ENCODE measurements around the gene UST. TPM values are rescaled to one million over a fixed set of nuclear protein-coding genes. Genes with fewer than 3 reads are reported as not detected.

The UST gene
- total and polyA plus RNA-seq, 9 of the 15 experiments (the other 6 are each of a cell fraction or from before 2014, with no cell fraction given) = 0.04 to 0.10 TPM; not detected in 7

DNA sequence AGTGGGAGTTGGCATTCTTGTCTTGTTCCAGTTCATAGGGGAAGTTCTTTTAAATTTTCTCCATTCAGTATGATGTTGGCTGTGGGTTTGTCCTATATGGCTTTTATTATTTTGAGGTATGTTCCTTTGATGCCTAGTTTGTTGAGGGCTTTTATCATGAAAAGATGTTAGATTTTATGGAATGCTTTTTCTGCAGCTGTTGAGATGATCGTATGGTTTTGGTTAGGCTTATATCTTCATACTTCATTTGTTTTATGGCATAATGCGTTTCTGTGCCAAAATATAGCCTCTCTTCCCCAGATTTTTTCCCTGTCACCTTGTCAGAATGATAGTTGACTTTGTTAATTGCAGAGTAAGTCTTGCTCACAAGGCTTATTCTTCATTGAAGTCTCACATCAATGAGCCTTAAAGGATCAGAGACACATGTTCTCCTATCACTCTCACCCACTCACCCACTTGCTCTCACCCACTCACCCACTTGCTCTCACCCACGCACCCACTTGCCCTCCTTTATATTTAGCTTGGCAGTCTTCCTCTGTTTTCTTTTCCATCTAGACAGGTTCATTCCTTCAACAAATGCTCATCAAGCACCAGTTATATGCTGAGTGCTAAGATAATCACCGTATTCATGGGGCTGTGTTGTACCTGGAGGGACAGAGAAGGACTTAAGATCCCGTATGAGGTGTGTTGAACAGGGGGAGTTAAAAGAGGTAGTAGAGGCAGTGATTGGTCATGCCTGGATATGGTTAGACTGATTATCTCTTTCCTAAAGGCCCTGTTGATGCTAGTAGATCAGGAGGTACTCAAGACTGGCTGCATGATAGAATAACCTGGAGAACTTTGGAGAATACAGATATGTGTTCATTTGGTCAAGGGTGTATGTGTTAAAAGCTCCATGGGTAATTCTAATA is 19.3 kb downstream of the UST start:
- WGBS (ENCODE audit: insufficient coverage, low coverage, missing lambda C conversion rate) = 0% methylated on average over 5 of the region's 5 CpGs

DNA sequence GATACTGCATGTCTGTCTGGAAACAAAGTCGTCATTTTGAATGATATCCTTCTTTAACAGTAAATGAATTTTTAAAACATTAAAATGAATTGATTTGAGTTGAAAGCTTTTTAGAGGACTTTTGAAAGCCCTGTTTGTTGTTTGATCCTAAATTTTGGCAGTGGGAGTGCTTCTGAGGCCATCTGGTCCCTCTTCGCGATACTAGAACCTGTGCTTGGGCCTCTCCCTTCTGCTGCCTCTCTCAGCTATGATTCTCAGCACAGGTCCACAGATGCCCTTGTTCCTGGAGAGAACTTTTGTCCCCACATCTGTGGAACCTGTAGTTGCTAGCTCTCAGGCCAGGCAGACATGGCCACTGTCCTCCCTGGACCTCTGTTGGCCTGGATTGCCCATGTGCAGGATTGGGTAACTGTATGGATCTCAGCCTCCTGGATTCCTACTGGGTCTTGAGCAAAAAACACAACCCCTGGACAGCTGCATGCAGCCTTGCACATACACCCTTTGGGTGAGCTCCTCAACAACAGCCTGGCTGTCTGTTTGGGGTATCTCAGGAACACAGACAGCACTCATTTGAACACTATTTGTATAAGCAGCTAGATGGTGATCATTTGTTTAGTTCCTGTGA is 21.9 kb downstream of the UST start:
- Histone ChIP-seq H3K27me3 (ENCODE audit: control insufficient read depth in 2 of 2, insufficient read depth in 2 of 2, low read length in 2 of 2) (peaks cover 2 to 11% of the 10 kb centered on the region in 2 experiments; a peak in 1 of 5 replicates), H3K4me3 (no peak overlapping the region), H3K4me2 (ENCODE audit: insufficient read depth, low read length) (no peak overlapping the region), H3K79me2 (ENCODE audit: control insufficient read depth, insufficient read depth, low read length) (no peaks in the 10 kb centered on the region), H3K9me3 (replicated peaks; ENCODE audit: control insufficient read depth, insufficient read depth, low read depth, low read length) (no peaks in the 10 kb centered on the region), H2AFZ (ENCODE audit: low read depth, low read length) (no peak overlapping the region), H3K4me1 (replicated peaks in 1 of 2; ENCODE audit: control insufficient read depth in 2 of 2, insufficient read depth in 2 of 2, low read length in 2 of 2) (no peaks in the 10 kb centered on the region), H3K9me1 (ENCODE audit: control insufficient read depth, insufficient read depth, low read length) (no peaks in the 10 kb centered on the region), H3K9ac (ENCODE audit: insufficient read depth in 1 of 2, low read depth in 2 of 2, low read length in 2 of 2) (no peak overlapping the region), H3K36me3 (ENCODE audit: control insufficient read depth, insufficient read depth, low read length) (no peaks in the 10 kb centered on the region), H4K20me1 (replicated peaks; ENCODE audit: control insufficient read depth, insufficient read depth, low read length) (no peaks in the 10 kb centered on the region), H3K27ac (ENCODE audit: extremely low read depth, low read depth, low read length) (no peak overlapping the region)
- intact Hi-C loops (cut with micrococcal nuclease) (no loop called here), in situ Hi-C loops (cut with MboI) (no loop called here)
- 0% methylated on average over 3 of the region's 3 CpGs for WGBS (ENCODE audit: insufficient coverage, low coverage, missing lambda C conversion rate)
- DNase-seq (ENCODE audit: extremely low read depth in 1 of 4, low spot score in 3 of 4) (no peak), ATAC-seq (no peak), FAIRE-seq (no peak)
- BruUV-seq (replicated peaks) = no TSS peak
- POLR2A ChIA-PET = no interaction called here
- CTCF ChIA-PET (ENCODE audit: low intra/inter-chr PET ratio) = no interaction called here
- TF ChIP-seq ETV6 (IDR thresholded peaks at IDR 0.05; ENCODE audit: borderline replicate concordance in 1 of 2, low read depth in 2 of 2, low read length in 1 of 2) (no peak), ETV6 (CRISPR knock-in tag; IDR thresholded peaks at IDR 0.05; ENCODE audit: borderline replicate concordance) (no peak), ZNF764 (CRISPR knock-in tag; IDR thresholded peaks at IDR 0.05; ENCODE audit: low read depth) (no peak), ZSCAN29 (IDR thresholded peaks at IDR 0.05) (no peak), USF1 (CRISPR knock-in tag; IDR thresholded peaks at IDR 0.05) (no peak), FIP1L1 (IDR thresholded peaks at IDR 0.05; ENCODE audit: low read depth, low read length, poor library complexity, severe bottlenecking) (no peak)
- TF ChIP-seq, protein P1, sequence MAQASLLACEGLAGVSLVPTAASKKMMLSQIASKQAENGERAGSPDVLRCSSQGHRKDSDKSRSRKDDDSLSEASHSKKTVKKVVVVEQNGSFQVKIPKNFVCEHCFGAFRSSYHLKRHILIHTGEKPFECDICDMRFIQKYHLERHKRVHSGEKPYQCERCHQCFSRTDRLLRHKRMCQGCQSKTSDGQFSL (CRISPR knock-in tag; IDR thresholded peaks at IDR 0.05) = no peak
- TF ChIP-seq, protein P1 (tag; IDR thresholded peaks at IDR 0.05) = no peak
- TF ChIP-seq, protein P2, sequence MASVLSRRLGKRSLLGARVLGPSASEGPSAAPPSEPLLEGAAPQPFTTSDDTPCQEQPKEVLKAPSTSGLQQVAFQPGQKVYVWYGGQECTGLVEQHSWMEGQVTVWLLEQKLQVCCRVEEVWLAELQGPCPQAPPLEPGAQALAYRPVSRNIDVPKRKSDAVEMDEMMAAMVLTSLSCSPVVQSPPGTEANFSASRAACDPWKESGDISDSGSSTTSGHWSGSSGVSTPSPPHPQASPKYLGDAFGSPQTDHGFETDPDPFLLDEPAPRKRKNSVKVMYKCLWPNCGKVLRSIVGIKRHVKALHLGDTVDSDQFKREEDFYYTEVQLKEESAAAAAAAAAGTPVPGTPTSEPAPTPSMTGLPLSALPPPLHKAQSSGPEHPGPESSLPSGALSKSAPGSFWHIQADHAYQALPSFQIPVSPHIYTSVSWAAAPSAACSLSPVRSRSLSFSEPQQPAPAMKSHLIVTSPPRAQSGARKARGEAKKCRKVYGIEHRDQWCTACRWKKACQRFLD (CRISPR knock-in tag; IDR thresholded peaks at IDR 0.05) = no peak

More for the DNA sequence above, 19.3 kb downstream of the UST start:
- no peak for FAIRE-seq
- no TSS peak for BruUV-seq (replicated peaks)
- Histone ChIP-seq H3K27ac (ENCODE audit: extremely low read depth, low read depth, low read length) (no peak overlapping the region), H2AFZ (ENCODE audit: low read depth, low read length) (no peak overlapping the region), H3K9me1 (ENCODE audit: control insufficient read depth, insufficient read depth, low read length) (no peaks in the 10 kb centered on the region), H3K27me3 (ENCODE audit: control insufficient read depth in 2 of 2, insufficient read depth in 2 of 2, low read length in 2 of 2) (peaks cover 4 to 16% of the 10 kb centered on the region in 2 experiments; a peak in 3 of 5 replicates), H4K20me1 (replicated peaks; ENCODE audit: control insufficient read depth, insufficient read depth, low read length) (no peaks in the 10 kb centered on the region), H3K4me1 (replicated peaks in 1 of 2; ENCODE audit: control insufficient read depth in 2 of 2, insufficient read depth in 2 of 2, low read length in 2 of 2) (no peaks in the 10 kb centered on the region), H3K4me2 (ENCODE audit: insufficient read depth, low read length) (no peak overlapping the region), H3K9me3 (replicated peaks; ENCODE audit: control insufficient read depth, insufficient read depth, low read depth, low read length) (no peaks in the 10 kb centered on the region), H3K36me3 (ENCODE audit: control insufficient read depth, insufficient read depth, low read length) (no peaks in the 10 kb centered on the region), H3K4me3 (no peak overlapping the region), H3K79me2 (ENCODE audit: control insufficient read depth, insufficient read depth, low read length) (no peaks in the 10 kb centered on the region), H3K9ac (ENCODE audit: insufficient read depth in 1 of 2, low read depth in 2 of 2, low read length in 2 of 2) (no peak overlapping the region)
- CTCF ChIA-PET (ENCODE audit: low intra/inter-chr PET ratio) = no interaction called here
- POLR2A ChIA-PET = interaction anchor here (0.7 kb wide), 1 partner anchor 15 kb away, joined by 3 read pairs; no protein-coding TSS in a partner anchor
- TF ChIP-seq TCF7 (IDR thresholded peaks at IDR 0.05; ENCODE audit: borderline replicate concordance) (no peak), SETDB1 (IDR thresholded peaks at IDR 0.05; ENCODE audit: low read length) (no peak), ZNF224 (CRISPR knock-in tag; IDR thresholded peaks at IDR 0.05) (no peak)
- no peak for ATAC-seq
- intact Hi-C loops (cut with micrococcal nuclease) = no loop called here
- in situ Hi-C loops (cut with MboI) = no loop called here
- no peak for DNase-seq (ENCODE audit: extremely low read depth in 1 of 4, low spot score in 3 of 4)
